Measurements from ENCODE around the gene BBS4. TPM values are rescaled to one million over a fixed set of nuclear protein-coding genes. Genes with fewer than 3 reads are reported as not detected.
"Not testable (repeated sequence)": the region's sequence is repeated elsewhere in the genome, so short reads cannot be mapped to it uniquely, and the experiment has no call there.

The BBS4 gene
- total RNA-seq: 10 to 100 TPM; 26.7 to 63.8 TPM

DNA sequence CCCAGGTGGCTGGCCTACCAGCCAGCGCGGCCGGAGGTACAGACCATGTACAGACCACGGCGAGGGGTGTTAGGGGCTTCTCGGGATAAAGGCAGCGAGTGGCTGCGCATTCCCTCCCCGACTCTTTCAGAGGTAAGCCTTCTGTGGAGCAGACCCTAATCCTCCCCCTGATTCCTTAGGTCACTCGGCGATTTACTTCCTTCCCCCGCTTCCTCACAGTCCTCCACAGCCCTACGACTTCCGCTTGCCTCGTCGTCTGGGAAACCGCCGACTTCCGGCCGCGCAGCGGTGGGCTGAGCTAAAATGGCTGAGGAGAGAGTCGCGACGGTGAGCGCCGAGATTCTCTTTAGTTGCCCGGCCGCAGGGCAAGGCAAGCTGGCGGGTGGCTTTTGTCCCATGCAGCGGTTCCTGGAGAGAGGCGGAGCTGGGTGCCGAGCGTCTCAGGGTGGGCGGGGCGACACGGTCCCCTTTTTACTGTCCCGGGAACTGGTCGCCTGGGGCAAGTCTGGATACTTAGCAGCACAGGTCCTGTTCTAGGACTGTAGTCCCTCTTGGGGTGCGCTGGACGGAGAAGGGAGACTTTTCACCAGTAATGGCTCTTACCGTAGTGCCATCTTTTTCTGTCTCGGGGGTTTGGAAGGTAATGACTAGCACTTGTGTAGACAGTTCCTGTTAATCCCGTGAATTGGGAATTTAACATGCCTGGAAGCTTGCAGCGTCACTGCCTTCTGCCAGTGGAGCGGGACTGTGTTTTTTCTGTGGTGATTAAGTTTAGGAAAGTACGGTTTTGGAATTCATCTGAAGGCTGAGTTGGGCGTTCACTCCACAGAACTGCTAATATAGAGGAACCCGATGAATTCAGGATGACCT, at the start of gene BBS4, which contains the start of gene HIGD2B:
Gene BBS4, plus strand, starts transcription at position 283 of the 870 bp plus-strand sequence. Its CDS starts 21 bp downstream, at position 304.
Gene HIGD2B, minus strand, starts transcription at position 258 of the 870 bp plus-strand sequence. CDS start 9,808 bp downstream, outside the sequence.
- H3K9me3 ChIP-seq: no peaks in the 10 kb centered on the region
- TF ChIP-seq POLR2A (IDR thresholded peaks at IDR 0.05) (peak; percentile 82), CTCF (IDR thresholded peaks at IDR 0.05) (no peak), POLR2AphosphoS5 (IDR thresholded peaks at IDR 0.05) (peak; percentile 95)
- no peaks in the 10 kb centered on the region for H3K36me3 ChIP-seq
- intact Hi-C loops (cut with DNase I): no loop called here
- no peaks in the 10 kb centered on the region for H3K27me3 ChIP-seq (replicated peaks; ENCODE audit: insufficient read depth)
- H3K4me3 ChIP-seq: peak within 1 kb of the TSS; percentile 58 to 64
- H3K4me1 ChIP-seq (replicated peaks): no peaks in the 10 kb centered on the region
- peak; percentile 86 for DNase-seq (ENCODE audit: low spot score)
- WGBS: under 1% methylated on average over 49 of the region's 49 CpGs
- peak within 1 kb of the TSS; percentile 87 to 93 for H3K27ac ChIP-seq

DNA sequence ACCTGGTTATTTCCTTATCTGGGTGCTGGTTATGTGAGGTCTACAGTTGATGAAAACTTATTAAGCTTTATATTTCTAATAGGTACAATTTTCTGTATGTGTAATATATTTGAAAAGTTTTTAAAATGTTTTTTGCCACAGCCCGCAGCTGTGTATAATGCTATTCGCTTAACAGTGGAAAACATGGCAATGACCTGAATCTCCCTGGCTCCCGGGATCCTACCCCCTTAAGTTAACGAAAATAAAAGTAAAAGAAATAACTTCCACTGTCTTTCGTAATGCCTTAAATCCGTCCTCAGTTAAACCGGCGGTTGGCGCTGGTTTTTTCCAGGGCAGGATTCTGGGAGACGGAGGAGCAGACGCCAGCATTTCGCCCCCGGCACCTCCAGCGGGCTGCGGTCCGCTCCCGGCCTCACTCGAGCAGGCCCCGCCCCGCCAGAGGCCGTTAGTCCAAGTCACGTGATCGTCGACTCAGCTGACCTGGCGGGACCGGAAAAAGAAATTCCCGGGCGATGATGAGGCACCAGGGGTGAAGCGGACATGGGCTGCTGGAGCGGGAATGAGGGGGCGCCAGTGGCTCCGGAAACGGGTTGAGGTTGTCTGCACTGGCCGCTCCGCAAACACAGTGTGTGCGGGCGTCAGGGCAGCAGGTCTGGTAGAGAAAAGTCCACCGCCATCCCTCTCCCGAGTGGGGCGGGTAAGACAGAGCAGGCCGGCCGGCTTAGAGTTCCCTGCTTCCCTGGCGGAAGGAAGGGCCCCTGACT, 49.3 kb upstream of the BBS4 start:
- H3K27me3 ChIP-seq (replicated peaks; ENCODE audit: insufficient read depth); H3K9me3 ChIP-seq; H3K4me1 ChIP-seq (replicated peaks); H3K36me3 ChIP-seq; H3K27ac ChIP-seq; intact Hi-C loops (cut with DNase I): not testable (repeated sequence)
- peak; percentile 74 for DNase-seq (ENCODE audit: low spot score)
- WGBS: no CpG with 5 or more reads among the region's 43 CpGs
- TF ChIP-seq POLR2AphosphoS5 (IDR thresholded peaks at IDR 0.05): peak; percentile 27
- peak overlapping the region; percentile 15 to 25 for H3K4me3 ChIP-seq

- H3K9me3 ChIP-seq; H3K27me3 ChIP-seq (replicated peaks; ENCODE audit: insufficient read depth); H3K27ac ChIP-seq; H3K4me1 ChIP-seq (replicated peaks); intact Hi-C loops (cut with DNase I); H3K4me3 ChIP-seq; DNase-seq (ENCODE audit: low spot score); H3K36me3 ChIP-seq: not testable (repeated sequence)
- no CpG with 5 or more reads among the region's 26 CpGs for WGBS
Observed at GRCh38 chr15:72639759-72640483, 46.1 kb upstream of the BBS4 start.

DNA sequence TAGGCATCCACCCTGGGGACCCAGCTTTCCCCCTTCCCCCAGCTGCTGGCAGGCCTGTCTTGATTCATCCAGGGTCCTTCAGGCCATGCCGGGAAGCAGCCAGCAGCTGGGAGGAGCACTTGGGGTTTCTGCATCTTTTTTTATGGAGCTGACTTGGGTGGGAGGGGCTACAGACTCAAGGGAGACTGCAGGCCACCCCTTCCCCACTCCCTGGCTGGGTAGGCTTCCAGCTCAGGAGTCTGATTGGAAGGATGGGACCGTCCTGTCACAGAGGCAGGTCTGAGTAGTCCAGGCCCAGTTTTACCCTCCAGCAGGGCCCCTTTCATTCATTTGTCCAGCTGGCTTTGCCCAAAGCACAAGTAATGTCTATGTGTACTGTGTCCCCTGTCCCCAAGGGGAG, 43.7 kb upstream of the BBS4 start:
- H3K36me3 ChIP-seq; H3K9me3 ChIP-seq; H3K4me3 ChIP-seq; DNase-seq (ENCODE audit: low spot score); intact Hi-C loops (cut with DNase I); H3K27ac ChIP-seq; H3K4me1 ChIP-seq (replicated peaks); H3K27me3 ChIP-seq (replicated peaks; ENCODE audit: insufficient read depth): not testable (repeated sequence)
- no CpG with 5 or more reads among the region's 2 CpGs for WGBS

DNA sequence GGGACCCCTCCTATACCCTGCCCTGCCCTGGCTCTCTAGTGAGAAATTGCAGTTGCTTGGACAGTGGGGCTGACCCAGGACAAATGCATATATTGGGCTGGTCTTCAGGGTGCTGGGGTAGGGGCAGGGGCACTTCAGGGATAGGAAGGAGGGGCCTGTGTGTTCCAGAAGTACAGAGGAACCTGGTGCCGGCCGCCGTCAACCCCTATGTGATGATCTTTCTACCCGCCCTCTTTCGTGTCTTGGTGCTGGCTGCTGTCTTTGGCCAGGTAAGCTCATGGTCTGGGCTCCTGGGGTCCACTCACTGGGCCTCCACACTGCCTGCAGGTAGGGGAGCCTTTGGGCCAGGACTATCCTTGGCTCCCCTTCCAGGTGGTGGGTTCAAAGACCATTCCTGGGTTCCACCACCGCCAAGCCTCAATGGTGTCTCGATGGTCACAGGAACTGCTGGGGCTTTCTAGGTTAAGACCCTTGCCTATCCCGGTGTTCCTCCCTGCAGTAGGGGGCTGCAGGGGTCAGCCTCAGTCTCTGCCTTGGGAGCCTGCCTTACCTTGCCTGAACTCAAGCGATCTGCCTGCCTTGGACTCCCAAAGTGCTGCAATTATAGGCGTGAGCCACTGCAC, 37.3 kb upstream of the BBS4 start:
- H3K9me3 ChIP-seq; H3K4me3 ChIP-seq; H3K4me1 ChIP-seq (replicated peaks); DNase-seq (ENCODE audit: low spot score); H3K27me3 ChIP-seq (replicated peaks; ENCODE audit: insufficient read depth); H3K36me3 ChIP-seq; intact Hi-C loops (cut with DNase I); H3K27ac ChIP-seq: not testable (repeated sequence)
- 83% methylated on average over 6 of the region's 10 CpGs for WGBS

DNA sequence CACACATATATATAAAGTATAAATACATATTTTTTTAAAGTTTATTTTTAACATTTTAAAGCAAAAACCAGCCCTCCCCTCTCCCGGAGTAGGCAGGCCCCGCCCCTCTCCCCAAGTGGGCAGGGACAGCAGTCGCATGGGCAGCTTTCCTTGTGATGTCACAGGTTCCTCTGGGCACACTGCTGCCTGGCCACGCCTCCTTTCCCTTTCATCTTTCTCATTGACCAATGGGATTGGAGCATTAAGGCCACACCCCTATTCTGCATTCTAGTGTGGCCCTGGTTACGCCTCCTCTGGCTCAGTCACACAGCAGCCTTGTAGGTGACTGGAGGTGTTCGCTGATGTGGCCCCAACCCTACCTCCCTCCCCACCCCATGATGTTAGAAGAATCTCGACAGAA, 31.6 kb upstream of the BBS4 start, which contains the start of gene GOLGA6B:
Gene GOLGA6B, plus strand, starts transcription at position 301 of the 400 bp plus-strand sequence. Its CDS starts 41 bp downstream, at position 342.
- H3K4me1 ChIP-seq (replicated peaks); H3K27ac ChIP-seq; DNase-seq (ENCODE audit: low spot score); intact Hi-C loops (cut with DNase I); H3K36me3 ChIP-seq; H3K4me3 ChIP-seq; H3K27me3 ChIP-seq (replicated peaks; ENCODE audit: insufficient read depth); H3K9me3 ChIP-seq: not testable (repeated sequence)
- no CpG with 5 or more reads among the region's 7 CpGs for WGBS

GRCh38 chr15:72656014-72656413, 30.0 kb upstream of the BBS4 start:
- H3K27me3 ChIP-seq (replicated peaks; ENCODE audit: insufficient read depth); H3K4me3 ChIP-seq; H3K36me3 ChIP-seq; H3K27ac ChIP-seq; intact Hi-C loops (cut with DNase I); H3K4me1 ChIP-seq (replicated peaks); DNase-seq (ENCODE audit: low spot score); H3K9me3 ChIP-seq: not testable (repeated sequence)
- WGBS: no CpG with 5 or more reads among the region's 3 CpGs

DNA sequence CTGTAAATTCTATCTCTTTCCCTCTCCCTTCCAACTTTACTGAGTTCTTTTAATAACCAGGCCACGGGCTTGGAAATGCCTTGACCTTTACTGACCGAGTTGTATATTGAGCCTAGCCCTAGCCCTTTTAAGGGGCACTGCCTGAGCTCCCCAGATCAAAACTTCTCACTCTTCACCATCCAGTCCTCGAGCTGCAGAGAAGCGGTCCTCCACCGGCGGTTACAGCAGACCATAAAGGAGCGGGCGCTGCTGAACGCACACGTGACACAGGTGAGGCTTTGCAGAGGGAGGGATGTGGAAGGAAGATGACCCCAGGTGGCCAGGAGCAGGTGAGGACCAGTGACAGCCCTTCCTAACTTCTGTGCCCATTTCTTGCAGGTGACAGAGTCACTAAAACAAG, 24.9 kb upstream of the BBS4 start:
- H3K27me3 ChIP-seq (replicated peaks; ENCODE audit: insufficient read depth); intact Hi-C loops (cut with DNase I); H3K4me1 ChIP-seq (replicated peaks); H3K27ac ChIP-seq; DNase-seq (ENCODE audit: low spot score); H3K4me3 ChIP-seq; H3K9me3 ChIP-seq; H3K36me3 ChIP-seq: not testable (repeated sequence)
- 67% methylated on average over 10 of the region's 10 CpGs for WGBS

DNA sequence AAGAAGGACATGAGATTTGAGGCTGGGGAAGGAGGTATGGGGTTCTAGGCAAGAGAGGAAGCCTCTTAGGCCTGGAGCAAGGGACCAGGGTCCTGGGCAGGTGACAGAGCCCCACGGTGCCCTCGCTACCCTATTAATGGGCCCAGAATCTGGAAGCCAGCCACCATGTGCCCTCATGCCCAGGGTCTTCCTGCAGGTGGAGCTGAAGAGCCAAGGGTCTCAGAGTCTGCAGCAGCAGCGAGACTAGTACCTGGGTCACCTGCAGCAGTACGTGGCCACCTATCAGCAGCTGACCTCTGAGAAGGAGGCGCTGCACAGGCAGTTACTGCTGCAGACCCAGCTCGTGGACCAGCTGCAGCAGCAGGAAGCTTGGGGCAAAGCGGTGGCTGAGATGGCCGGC, 22.1 kb upstream of the BBS4 start:
- H3K27ac ChIP-seq; H3K4me3 ChIP-seq; H3K36me3 ChIP-seq; H3K4me1 ChIP-seq (replicated peaks); H3K9me3 ChIP-seq; intact Hi-C loops (cut with DNase I); DNase-seq (ENCODE audit: low spot score); H3K27me3 ChIP-seq (replicated peaks; ENCODE audit: insufficient read depth): not testable (repeated sequence)
- WGBS: 58% methylated on average over 2 of the region's 8 CpGs

- intact Hi-C loops (cut with DNase I); H3K36me3 ChIP-seq; H3K27ac ChIP-seq; H3K27me3 ChIP-seq (replicated peaks; ENCODE audit: insufficient read depth); H3K4me3 ChIP-seq; H3K9me3 ChIP-seq; H3K4me1 ChIP-seq (replicated peaks); DNase-seq (ENCODE audit: low spot score): not testable (repeated sequence)
- 49% methylated on average over 3 of the region's 11 CpGs for WGBS
Observed at GRCh38 chr15:72665706-72666105, 20.3 kb upstream of the BBS4 start.
